Measurements from ENCODE around the gene CTNND2.
A peak's percentile ranks its signal among the peaks of the same experiment; 100 is the strongest.

Gene CTNND2

GRCh38 chr5:11904265-11904906, at the start of gene CTNND2:
TSS of gene CTNND2 (minus strand) at chr5:11904446. CDS start at chr5:11903853, 593 bp downstream.
- Histone ChIP-seq H2AFZ (ENCODE audit: low read depth, low read length) (peak within 1 kb of the TSS; percentile 92), H3K4me1 (ENCODE audit: insufficient read depth, low read length) (peaks cover 18% of the 10 kb centered on the region), H3K36me3 (ENCODE audit: insufficient read depth, low read length) (no peaks in the 10 kb centered on the region), H3K9me3 (ENCODE audit: low read length) (no peaks in the 10 kb centered on the region), H3K27me3 (ENCODE audit: insufficient read depth, low read length) (peaks cover 10% of the 10 kb centered on the region), H3K4me3 (ENCODE audit: low read length) (peak within 1 kb of the TSS; percentile 66)

- Histone ChIP-seq H3K27me3 (ENCODE audit: insufficient read depth, low read length) (no peaks in the 10 kb centered on the region), H3K36me3 (ENCODE audit: insufficient read depth, low read length) (no peaks in the 10 kb centered on the region), H3K4me1 (ENCODE audit: insufficient read depth, low read length) (no peaks in the 10 kb centered on the region), H3K9me3 (ENCODE audit: low read length) (no peaks in the 10 kb centered on the region), H3K4me3 (ENCODE audit: low read length) (no peak overlapping the region), H2AFZ (ENCODE audit: low read depth, low read length) (no peak overlapping the region)
Measured at GRCh38 chr5:11946317-11946716, 42.1 kb upstream of the CTNND2 start.

- no peaks in the 10 kb centered on the region for H3K36me3 ChIP-seq (ENCODE audit: insufficient read depth, low read length)
Measured at GRCh38 chr5:11941566-11941965, 37.3 kb upstream of the CTNND2 start.

GRCh38 chr5:11931638-11932037, 27.4 kb upstream of the CTNND2 start:
- Histone ChIP-seq H3K27me3 (ENCODE audit: insufficient read depth, low read length) (no peaks in the 10 kb centered on the region), H2AFZ (ENCODE audit: low read depth, low read length) (no peak overlapping the region), H3K9me3 (ENCODE audit: low read length) (no peaks in the 10 kb centered on the region), H3K4me1 (ENCODE audit: insufficient read depth, low read length) (no peaks in the 10 kb centered on the region), H3K4me3 (ENCODE audit: low read length) (no peak overlapping the region), H3K36me3 (ENCODE audit: insufficient read depth, low read length) (no peaks in the 10 kb centered on the region)

More at GRCh38 chr5:11941566-11941965, 37.3 kb upstream of the CTNND2 start:
- Histone ChIP-seq H2AFZ (ENCODE audit: low read depth, low read length) (no peak overlapping the region), H3K4me3 (ENCODE audit: low read length) (no peak overlapping the region), H3K4me1 (ENCODE audit: insufficient read depth, low read length) (no peaks in the 10 kb centered on the region), H3K9me3 (ENCODE audit: low read length) (no peaks in the 10 kb centered on the region), H3K27me3 (ENCODE audit: insufficient read depth, low read length) (no peaks in the 10 kb centered on the region)

- no peaks in the 10 kb centered on the region for H3K27me3 ChIP-seq (ENCODE audit: insufficient read depth, low read length)
- H3K4me1 ChIP-seq (ENCODE audit: insufficient read depth, low read length), result no peaks in the 10 kb centered on the region
- H2AFZ ChIP-seq (ENCODE audit: low read depth, low read length), result no peak overlapping the region
- H3K9me3 ChIP-seq (ENCODE audit: low read length), result no peaks in the 10 kb centered on the region
- no peak overlapping the region for H3K4me3 ChIP-seq (ENCODE audit: low read length)
- H3K36me3 ChIP-seq (ENCODE audit: insufficient read depth, low read length), result no peaks in the 10 kb centered on the region
Measured at GRCh38 chr5:11928909-11929308, 24.7 kb upstream of the CTNND2 start.

GRCh38 chr5:11925701-11926100, 21.5 kb upstream of the CTNND2 start:
- no peaks in the 10 kb centered on the region for H3K4me1 ChIP-seq (ENCODE audit: insufficient read depth, low read length)
- H2AFZ ChIP-seq (ENCODE audit: low read depth, low read length), result no peak overlapping the region
- no peaks in the 10 kb centered on the region for H3K9me3 ChIP-seq (ENCODE audit: low read length)
- H3K36me3 ChIP-seq (ENCODE audit: insufficient read depth, low read length), result no peaks in the 10 kb centered on the region
- H3K4me3 ChIP-seq (ENCODE audit: low read length), result no peak overlapping the region
- H3K27me3 ChIP-seq (ENCODE audit: insufficient read depth, low read length), result no peaks in the 10 kb centered on the region

- H2AFZ ChIP-seq (ENCODE audit: low read depth, low read length), result no peak overlapping the region
- no peaks in the 10 kb centered on the region for H3K4me1 ChIP-seq (ENCODE audit: insufficient read depth, low read length)
- H3K27me3 ChIP-seq (ENCODE audit: insufficient read depth, low read length), result no peaks in the 10 kb centered on the region
- no peak overlapping the region for H3K4me3 ChIP-seq (ENCODE audit: low read length)
- H3K9me3 ChIP-seq (ENCODE audit: low read length), result no peaks in the 10 kb centered on the region
- no peaks in the 10 kb centered on the region for H3K36me3 ChIP-seq (ENCODE audit: insufficient read depth, low read length)
Measured at GRCh38 chr5:11922394-11922793, 18.1 kb upstream of the CTNND2 start.

- Histone ChIP-seq H2AFZ (ENCODE audit: low read depth, low read length) (no peak overlapping the region), H3K9me3 (ENCODE audit: low read length) (no peaks in the 10 kb centered on the region), H3K4me3 (ENCODE audit: low read length) (no peak overlapping the region), H3K36me3 (ENCODE audit: insufficient read depth, low read length) (no peaks in the 10 kb centered on the region), H3K27me3 (ENCODE audit: insufficient read depth, low read length) (no peaks in the 10 kb centered on the region), H3K4me1 (ENCODE audit: insufficient read depth, low read length) (no peaks in the 10 kb centered on the region)
Measured at GRCh38 chr5:11918463-11919045, 14.3 kb upstream of the CTNND2 start.

- Histone ChIP-seq H3K4me1 (ENCODE audit: insufficient read depth, low read length) (peaks cover 7% of the 10 kb centered on the region), H3K4me3 (ENCODE audit: low read length) (no peak overlapping the region), H3K9me3 (ENCODE audit: low read length) (no peaks in the 10 kb centered on the region), H3K36me3 (ENCODE audit: insufficient read depth, low read length) (no peaks in the 10 kb centered on the region), H2AFZ (ENCODE audit: low read depth, low read length) (no peak overlapping the region), H3K27me3 (ENCODE audit: insufficient read depth, low read length) (peaks cover 12% of the 10 kb centered on the region)
Measured at GRCh38 chr5:11909471-11909870, 5.2 kb upstream of the CTNND2 start.

GRCh38 chr5:11906497-11906896, 2.3 kb upstream of the CTNND2 start:
- H3K36me3 ChIP-seq (ENCODE audit: insufficient read depth, low read length), result no peaks in the 10 kb centered on the region
- H2AFZ ChIP-seq (ENCODE audit: low read depth, low read length), result no peak overlapping the region
- H3K9me3 ChIP-seq (ENCODE audit: low read length), result no peaks in the 10 kb centered on the region
- no peak overlapping the region for H3K4me3 ChIP-seq (ENCODE audit: low read length)
- peaks cover 12% of the 10 kb centered on the region for H3K27me3 ChIP-seq (ENCODE audit: insufficient read depth, low read length)
- H3K4me1 ChIP-seq (ENCODE audit: insufficient read depth, low read length), result peaks cover 18% of the 10 kb centered on the region

GRCh38 chr5:11905206-11905605, 960 bp upstream of the CTNND2 start:
- Histone ChIP-seq H3K4me1 (ENCODE audit: insufficient read depth, low read length) (peaks cover 18% of the 10 kb centered on the region), H3K27me3 (ENCODE audit: insufficient read depth, low read length) (peaks cover 12% of the 10 kb centered on the region), H3K36me3 (ENCODE audit: insufficient read depth, low read length) (no peaks in the 10 kb centered on the region), H3K9me3 (ENCODE audit: low read length) (no peaks in the 10 kb centered on the region), H3K4me3 (ENCODE audit: low read length) (peak overlapping the region; percentile 66), H2AFZ (ENCODE audit: low read depth, low read length) (no peak overlapping the region)

GRCh38 chr5:11903614-11904264, 507 bp downstream of the CTNND2 start:
- H3K27me3 ChIP-seq (ENCODE audit: insufficient read depth, low read length), result peaks cover 9% of the 10 kb centered on the region
- no peaks in the 10 kb centered on the region for H3K9me3 ChIP-seq (ENCODE audit: low read length)
- H3K4me1 ChIP-seq (ENCODE audit: insufficient read depth, low read length), result peaks cover 18% of the 10 kb centered on the region
- H2AFZ ChIP-seq (ENCODE audit: low read depth, low read length), result peak overlapping the region; percentile 92
- peak overlapping the region; percentile 66 for H3K4me3 ChIP-seq (ENCODE audit: low read length)
- H3K36me3 ChIP-seq (ENCODE audit: insufficient read depth, low read length), result no peaks in the 10 kb centered on the region

- Histone ChIP-seq H3K9me3 (ENCODE audit: low read length) (no peaks in the 10 kb centered on the region), H3K4me3 (ENCODE audit: low read length) (peak overlapping the region; percentile 66), H2AFZ (ENCODE audit: low read depth, low read length) (peak overlapping the region; percentile 92), H3K4me1 (ENCODE audit: insufficient read depth, low read length) (peaks cover 18% of the 10 kb centered on the region), H3K36me3 (ENCODE audit: insufficient read depth, low read length) (no peaks in the 10 kb centered on the region), H3K27me3 (ENCODE audit: insufficient read depth, low read length) (peaks cover 6% of the 10 kb centered on the region)
Measured at GRCh38 chr5:11903121-11903613, 1.1 kb downstream of the CTNND2 start.

Data from neuron (in vitro differentiated cells).